ENCODE data around the gene CTSF. TPM values are rescaled to one million over a fixed set of nuclear protein-coding genes. Genes with fewer than 3 reads are reported as not detected.
"Not testable (repeated sequence)": the region's sequence is repeated elsewhere in the genome, so short reads cannot be mapped to it uniquely, and the experiment has no call there.

CTSF gene
- total RNA-seq, 1 experiment from 2014 or later, result 28.7 TPM

DNA sequence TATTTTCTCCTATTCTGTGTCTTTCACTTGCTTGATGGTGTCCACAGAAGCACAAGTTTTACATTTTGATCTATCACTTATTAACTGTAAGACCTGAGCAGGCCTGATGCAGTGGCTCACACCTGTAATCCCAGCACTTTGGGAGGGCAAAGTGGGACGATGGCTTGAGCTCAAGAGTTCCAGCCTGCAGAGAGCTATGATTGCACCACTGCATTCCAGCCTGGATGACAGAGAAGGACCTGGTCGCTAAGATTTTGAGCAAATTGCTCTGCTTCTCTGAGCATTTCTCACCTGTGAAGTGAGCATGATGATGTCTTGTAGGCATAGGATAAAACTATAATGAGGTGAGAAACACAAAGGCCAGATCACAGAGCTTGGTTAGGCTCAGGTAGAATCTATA lies 17.7 kb upstream of the CTSF start:
- no TSS peak for BruUV-seq (replicated peaks)
- ChIA-PET POLR2A (no interaction called here), CTCF (interaction anchor here (0.7 kb wide), 1 partner anchor 32 kb away, joined by 6 read pairs; no protein-coding TSS in a partner anchor)
- H3K27me3 ChIP-seq (ENCODE audit: control insufficient read depth, insufficient read depth, low read length), result no peaks in the 10 kb centered on the region
- no peak overlapping the region for H3K27ac ChIP-seq (ENCODE audit: low read length)
- in situ Hi-C loops (cut with HindIII; ENCODE audit: low pct_unique_long_range_greater_than_20kb, low sequenced_read_pairs), result no loop called here
- H3K9me3 ChIP-seq (ENCODE audit: control insufficient read depth, insufficient read depth, low read depth, low read length), result peaks cover 3% of the 10 kb centered on the region; the same call in 1 of the 2 replicates
- no peak overlapping the region for H3K4me3 ChIP-seq (ENCODE audit: low read depth in 2 of 2, low read length in 2 of 2)
- TF ChIP-seq, protein P1, sequence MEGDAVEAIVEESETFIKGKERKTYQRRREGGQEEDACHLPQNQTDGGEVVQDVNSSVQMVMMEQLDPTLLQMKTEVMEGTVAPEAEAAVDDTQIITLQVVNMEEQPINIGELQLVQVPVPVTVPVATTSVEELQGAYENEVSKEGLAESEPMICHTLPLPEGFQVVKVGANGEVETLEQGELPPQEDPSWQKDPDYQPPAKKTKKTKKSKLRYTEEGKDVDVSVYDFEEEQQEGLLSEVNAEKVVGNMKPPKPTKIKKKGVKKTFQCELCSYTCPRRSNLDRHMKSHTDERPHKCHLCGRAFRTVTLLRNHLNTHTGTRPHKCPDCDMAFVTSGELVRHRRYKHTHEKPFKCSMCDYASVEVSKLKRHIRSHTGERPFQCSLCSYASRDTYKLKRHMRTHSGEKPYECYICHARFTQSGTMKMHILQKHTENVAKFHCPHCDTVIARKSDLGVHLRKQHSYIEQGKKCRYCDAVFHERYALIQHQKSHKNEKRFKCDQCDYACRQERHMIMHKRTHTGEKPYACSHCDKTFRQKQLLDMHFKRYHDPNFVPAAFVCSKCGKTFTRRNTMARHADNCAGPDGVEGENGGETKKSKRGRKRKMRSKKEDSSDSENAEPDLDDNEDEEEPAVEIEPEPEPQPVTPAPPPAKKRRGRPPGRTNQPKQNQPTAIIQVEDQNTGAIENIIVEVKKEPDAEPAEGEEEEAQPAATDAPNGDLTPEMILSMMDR (IDR thresholded peaks at IDR 0.05), result no peak
- TF ChIP-seq, protein P2, sequence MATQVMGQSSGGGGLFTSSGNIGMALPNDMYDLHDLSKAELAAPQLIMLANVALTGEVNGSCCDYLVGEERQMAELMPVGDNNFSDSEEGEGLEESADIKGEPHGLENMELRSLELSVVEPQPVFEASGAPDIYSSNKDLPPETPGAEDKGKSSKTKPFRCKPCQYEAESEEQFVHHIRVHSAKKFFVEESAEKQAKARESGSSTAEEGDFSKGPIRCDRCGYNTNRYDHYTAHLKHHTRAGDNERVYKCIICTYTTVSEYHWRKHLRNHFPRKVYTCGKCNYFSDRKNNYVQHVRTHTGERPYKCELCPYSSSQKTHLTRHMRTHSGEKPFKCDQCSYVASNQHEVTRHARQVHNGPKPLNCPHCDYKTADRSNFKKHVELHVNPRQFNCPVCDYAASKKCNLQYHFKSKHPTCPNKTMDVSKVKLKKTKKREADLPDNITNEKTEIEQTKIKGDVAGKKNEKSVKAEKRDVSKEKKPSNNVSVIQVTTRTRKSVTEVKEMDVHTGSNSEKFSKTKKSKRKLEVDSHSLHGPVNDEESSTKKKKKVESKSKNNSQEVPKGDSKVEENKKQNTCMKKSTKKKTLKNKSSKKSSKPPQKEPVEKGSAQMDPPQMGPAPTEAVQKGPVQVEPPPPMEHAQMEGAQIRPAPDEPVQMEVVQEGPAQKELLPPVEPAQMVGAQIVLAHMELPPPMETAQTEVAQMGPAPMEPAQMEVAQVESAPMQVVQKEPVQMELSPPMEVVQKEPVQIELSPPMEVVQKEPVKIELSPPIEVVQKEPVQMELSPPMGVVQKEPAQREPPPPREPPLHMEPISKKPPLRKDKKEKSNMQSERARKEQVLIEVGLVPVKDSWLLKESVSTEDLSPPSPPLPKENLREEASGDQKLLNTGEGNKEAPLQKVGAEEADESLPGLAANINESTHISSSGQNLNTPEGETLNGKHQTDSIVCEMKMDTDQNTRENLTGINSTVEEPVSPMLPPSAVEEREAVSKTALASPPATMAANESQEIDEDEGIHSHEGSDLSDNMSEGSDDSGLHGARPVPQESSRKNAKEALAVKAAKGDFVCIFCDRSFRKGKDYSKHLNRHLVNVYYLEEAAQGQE (IDR thresholded peaks at IDR 0.05; ENCODE audit: insufficient read depth in 1 of 2, low read depth in 2 of 2, low read length in 1 of 2), result no peak
- no peak for TF ChIP-seq POLR2AphosphoS5 (IDR thresholded peaks at IDR 0.05; ENCODE audit: low read depth, low read length)
- no peak for TF ChIP-seq SIN3A (IDR thresholded peaks at IDR 0.05; ENCODE audit: borderline replicate concordance, insufficient read depth, low read depth, low read length)
- no peak for TF ChIP-seq TCF7L2 (IDR thresholded peaks at IDR 0.05; ENCODE audit: low read depth, low read length)
- intact Hi-C loops (cut with micrococcal nuclease; ENCODE audit: unreplicated experiment), result no loop called here
- H3K4me1 ChIP-seq (ENCODE audit: control insufficient read depth, insufficient read depth, low read length), result no peaks in the 10 kb centered on the region
- no peaks in the 10 kb centered on the region for H3K36me3 ChIP-seq (ENCODE audit: control insufficient read depth, insufficient read depth, low read length)
- peak; percentile 62 for ATAC-seq
- no peak for DNase-seq (ENCODE audit: low read depth, low spot score)

DNA sequence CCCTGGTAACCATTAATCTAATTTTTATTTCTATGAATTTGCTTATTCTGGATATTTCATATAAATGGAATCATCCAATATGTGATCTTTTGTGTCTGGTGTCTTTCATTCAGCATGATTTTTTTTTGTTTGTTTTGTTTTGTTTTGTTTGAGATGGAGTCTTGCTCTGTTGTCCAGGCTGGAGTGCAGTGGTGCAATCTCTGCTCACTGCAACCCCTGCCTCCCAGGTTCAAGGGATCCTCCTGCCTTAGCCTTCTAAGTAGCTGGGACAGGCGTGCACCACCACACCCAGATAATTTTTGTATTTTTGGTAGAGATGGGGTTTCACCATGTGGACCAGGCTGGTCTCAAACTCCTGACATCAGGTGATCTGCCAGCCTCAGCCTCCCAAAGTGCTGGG lies 17.0 kb upstream of the CTSF start:
- H3K4me3 ChIP-seq (ENCODE audit: low read depth in 2 of 2, low read length in 2 of 2); intact Hi-C loops (cut with micrococcal nuclease; ENCODE audit: unreplicated experiment); ATAC-seq; POLR2A ChIA-PET; CTCF ChIA-PET; H3K4me1 ChIP-seq (ENCODE audit: control insufficient read depth, insufficient read depth, low read length); DNase-seq (ENCODE audit: low read depth, low spot score); H3K27ac ChIP-seq (ENCODE audit: low read length); H3K27me3 ChIP-seq (ENCODE audit: control insufficient read depth, insufficient read depth, low read length); H3K36me3 ChIP-seq (ENCODE audit: control insufficient read depth, insufficient read depth, low read length); BruUV-seq (replicated peaks); in situ Hi-C loops (cut with HindIII; ENCODE audit: low pct_unique_long_range_greater_than_20kb, low sequenced_read_pairs); H3K9me3 ChIP-seq (ENCODE audit: control insufficient read depth, insufficient read depth, low read depth, low read length): not testable (repeated sequence)

DNA sequence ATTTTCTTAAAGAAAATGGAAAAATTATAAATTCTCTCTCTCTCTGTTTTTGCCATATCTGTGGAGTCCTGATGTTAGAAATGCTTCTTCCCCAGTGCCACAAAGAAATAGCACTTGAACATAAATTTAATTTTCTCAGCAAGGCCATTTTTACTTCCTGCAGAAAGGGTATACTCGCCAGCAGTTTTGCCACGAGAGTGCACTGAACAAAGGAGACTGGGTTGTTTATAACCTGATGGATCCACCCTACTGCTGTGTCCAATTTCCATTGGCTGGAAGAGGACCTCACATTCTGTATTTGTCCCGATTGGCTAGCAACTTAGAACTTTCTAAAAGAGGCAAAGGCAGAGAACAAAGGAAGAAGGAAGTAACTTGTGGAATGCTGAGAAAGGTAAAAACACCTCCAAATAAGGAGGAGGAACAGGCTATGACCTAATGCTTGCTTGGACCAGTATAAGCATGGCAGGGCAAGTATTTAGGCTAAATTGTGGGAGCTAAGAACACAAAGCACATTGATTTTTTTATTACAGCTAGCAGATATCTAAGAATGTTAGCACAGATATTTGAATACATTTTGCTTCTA lies 14.2 kb upstream of the CTSF start:
- CTCF ChIA-PET; intact Hi-C loops (cut with micrococcal nuclease; ENCODE audit: unreplicated experiment); H3K4me1 ChIP-seq (ENCODE audit: control insufficient read depth, insufficient read depth, low read length); in situ Hi-C loops (cut with HindIII; ENCODE audit: low pct_unique_long_range_greater_than_20kb, low sequenced_read_pairs); H3K4me3 ChIP-seq (ENCODE audit: low read depth in 2 of 2, low read length in 2 of 2); H3K9me3 ChIP-seq (ENCODE audit: control insufficient read depth, insufficient read depth, low read depth, low read length); H3K27ac ChIP-seq (ENCODE audit: low read length); H3K36me3 ChIP-seq (ENCODE audit: control insufficient read depth, insufficient read depth, low read length); DNase-seq (ENCODE audit: low read depth, low spot score); H3K27me3 ChIP-seq (ENCODE audit: control insufficient read depth, insufficient read depth, low read length); BruUV-seq (replicated peaks); ATAC-seq; POLR2A ChIA-PET: not testable (repeated sequence)

Measured in Panc1 (cell line).